Measurements from ENCODE around the gene KRTAP10-3.

KRTAP10-3 gene

DNA sequence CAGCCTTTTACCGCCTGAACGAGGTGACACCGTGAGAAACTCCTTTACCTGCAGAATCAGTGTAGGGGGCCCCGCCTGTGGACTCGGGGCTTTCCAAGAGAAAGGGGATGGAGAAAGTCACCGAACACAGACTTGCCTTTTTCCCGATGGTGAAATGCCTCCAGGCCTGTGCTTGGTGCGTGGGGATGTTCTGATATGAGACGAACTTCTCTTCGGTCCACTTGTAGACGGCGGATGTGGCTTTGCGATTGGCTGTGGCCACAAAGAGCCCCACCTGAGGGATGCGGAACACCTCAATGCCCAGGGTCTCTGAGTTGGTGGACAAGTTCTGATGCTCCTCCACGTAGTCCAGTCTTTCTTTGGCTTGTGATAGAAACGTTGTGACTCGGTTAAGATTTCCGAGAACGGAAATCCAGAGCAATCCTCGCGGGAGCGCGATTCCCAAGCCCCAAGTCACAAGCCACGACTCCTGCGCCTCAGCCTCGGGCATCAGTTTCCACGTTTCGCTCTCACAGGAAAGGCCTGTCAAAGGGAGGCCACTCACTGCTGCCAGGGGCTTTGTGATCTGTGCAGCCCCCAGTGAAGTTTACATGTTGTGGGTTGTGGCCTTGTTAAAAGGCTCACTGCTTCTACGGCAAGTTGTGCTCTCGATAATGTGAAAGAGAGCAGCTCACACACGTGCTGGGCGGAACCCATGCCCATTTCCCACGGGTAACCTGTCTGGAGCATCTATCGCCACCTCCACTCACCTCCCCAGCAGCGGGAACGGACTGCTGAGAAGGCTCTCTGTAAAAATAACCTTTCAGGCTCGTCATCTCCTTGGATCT, 31.2 kb downstream of the KRTAP10-3 start:
- no peak for DNase-seq

- DNase-seq = no peak
Observed at GRCh38 chr21:44526096-44526997, 32.2 kb downstream of the KRTAP10-3 start.

- DNase-seq = no peak
Observed at GRCh38 chr21:44525391-44526095, 33.1 kb downstream of the KRTAP10-3 start.

DNA sequence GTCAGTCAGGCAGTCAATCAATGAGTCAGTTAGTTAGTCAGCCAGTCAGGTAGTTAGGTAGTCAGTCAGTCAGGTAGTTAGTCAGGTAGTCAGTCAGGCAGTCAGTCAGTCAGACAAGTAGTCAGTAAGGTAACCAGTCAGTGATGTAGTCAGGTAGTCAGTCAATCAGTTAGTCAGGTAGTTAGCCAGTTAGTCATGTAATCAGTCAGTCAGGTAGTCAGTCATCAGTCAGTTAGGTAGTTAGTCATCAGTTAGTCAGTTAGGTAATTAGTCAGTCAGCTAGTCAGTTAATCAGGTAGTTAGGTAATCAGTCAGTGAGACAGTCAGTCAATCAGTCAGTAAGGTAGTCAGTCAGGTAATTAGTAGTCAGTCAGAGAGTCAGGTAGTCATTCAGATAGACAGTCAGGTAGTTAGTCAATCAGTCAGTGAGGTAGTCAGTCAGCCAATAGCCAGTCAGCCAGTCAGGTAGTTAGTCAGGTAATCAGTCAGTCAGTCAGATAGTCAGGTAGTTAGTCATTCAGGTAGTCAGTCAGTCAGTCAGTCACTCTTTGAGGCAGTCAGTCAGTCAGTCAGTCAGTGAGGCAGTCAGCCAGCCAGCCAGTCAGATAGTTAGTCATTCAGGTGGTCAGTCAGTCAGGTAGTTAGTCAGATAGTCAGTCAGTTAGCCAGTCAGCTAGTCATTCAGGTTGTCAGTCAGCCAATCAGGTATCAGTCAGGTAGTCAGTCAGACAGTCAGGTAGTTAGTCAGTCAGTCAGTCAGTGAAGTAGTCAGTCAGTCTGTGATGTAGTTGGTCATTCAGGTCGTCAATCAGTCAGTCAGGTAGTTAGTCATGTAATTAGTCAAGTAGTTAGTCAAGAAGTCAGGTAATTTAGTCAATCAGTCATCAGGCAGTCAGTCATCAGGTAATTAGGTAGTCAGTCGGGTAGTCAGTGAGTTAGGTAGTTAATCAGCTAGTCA, 33.9 kb downstream of the KRTAP10-3 start:
- DNase-seq = no peak

- no peak for DNase-seq
Observed at GRCh38 chr21:44523567-44524413, 34.8 kb downstream of the KRTAP10-3 start.

DNA sequence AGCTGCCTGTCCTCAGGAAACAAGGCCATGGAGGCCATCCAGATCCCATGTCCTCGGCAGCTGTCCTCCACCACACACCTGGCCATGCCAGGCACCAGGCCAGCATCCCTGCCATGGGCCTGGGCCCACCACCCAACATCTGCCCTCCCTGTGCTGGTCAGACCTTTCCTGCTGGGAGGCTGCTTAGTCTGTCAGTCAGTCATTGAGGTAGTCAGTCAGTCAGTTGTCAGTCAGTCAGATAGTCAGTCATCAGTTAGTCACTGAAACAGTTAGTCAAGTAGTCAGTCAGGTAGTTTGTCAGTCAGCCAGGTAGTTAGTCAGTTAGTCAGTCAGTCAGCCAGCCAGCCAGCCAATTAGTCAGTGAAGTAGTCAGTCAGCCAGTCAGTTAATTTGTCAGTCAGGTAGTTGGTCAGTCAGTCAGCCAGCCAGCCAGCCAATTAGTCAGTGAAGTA, 35.8 kb downstream of the KRTAP10-3 start:
- DNase-seq = no peak

GRCh38 chr21:44521928-44522752, 36.5 kb downstream of the KRTAP10-3 start:
- no peak for DNase-seq

GRCh38 chr21:44521301-44521927, 37.2 kb downstream of the KRTAP10-3 start:
- no peak for DNase-seq

DNA sequence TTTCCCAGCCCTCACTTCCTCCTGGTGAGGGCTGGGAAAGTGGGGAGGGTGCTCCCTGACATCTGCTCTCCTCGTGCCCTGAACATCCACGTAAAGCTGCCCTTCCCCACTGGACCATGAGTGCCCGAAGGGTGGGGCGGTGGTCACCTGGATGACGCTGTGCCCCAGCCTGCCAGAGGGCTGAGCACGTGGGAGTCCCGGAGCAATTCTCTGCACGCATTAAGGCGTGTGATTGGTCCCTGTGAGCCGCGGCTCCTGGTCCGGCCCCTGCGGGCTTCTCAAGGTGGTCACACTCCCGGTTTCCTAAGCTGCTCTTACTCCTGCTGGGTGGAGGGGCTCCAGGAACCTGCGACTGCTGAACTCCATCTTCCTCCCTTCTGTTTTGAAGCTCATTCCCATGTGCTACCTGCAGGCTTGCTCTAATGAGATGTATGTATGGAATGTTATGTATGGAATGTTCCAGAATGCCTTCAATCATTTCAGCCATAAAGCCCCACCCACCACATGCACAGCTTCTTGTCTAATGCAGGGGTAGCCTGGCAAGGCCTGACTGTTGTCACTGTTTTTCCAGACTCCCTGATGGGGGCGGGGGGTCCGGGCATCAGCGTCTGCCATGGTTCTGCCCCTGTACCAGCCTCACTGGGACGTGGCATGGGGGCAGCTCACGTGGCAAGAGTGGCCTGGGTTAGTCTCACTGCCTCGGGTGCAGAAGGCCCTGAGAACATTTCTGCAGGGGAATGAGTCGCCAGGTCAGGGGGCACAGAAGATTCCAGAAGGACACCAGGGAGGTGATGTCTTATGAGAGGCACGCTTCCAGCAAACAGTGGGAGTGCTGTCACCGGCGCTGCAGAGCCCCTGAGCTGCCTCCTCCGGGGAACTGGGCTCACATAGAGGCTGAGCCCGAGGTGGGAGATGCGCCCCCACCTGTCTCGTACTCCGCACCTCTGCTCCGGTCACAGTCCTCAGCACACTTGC, 38.0 kb downstream of the KRTAP10-3 start:
- no peak for DNase-seq

DNA sequence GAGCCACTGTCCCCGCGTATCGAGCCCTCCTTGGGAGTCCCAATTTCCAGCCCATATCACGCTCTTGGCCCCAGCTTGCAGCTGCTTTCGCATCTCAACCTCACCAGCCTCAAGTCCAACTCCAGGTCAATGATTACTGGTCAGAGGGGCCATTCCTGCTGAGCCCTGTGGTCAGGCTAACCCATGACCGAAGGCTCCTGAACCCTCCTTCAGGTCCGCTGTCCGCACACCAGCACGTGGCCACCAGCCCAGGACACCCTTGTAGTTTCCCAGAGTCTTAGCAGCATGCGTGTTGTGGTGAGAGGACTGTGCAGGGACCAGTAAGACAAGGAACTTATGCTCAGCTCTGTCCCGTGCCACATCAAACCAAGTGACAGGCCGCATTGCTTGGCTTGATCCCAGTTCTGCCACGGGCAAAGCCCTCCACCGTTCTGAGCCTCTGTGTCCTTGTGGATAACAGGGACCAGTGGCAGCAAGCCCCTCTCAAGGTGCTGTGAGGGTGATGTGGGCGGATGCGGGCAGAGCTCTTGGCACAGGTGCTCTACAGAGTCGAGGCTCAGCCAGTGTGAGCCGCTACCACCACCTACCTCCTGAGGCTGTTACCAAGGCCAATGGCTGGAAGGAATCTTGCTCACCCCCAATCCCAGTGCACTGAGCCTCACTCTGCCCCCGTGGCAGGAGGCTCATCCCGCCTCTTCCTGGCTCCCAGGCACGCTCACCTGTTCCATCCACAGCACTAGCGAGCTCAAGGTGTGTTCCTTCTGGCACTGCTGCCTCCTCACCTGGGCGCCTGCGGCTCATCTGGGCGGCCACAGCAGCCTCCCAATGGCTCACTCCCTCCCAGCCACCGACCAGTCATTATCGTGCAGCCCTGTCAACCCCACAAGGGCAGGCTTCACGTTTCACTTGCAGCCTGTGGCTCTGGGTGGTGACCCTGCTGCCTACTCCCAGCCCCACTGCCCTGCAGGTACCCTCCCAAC, 39.0 kb downstream of the KRTAP10-3 start:
- DNase-seq = no peak

DNA sequence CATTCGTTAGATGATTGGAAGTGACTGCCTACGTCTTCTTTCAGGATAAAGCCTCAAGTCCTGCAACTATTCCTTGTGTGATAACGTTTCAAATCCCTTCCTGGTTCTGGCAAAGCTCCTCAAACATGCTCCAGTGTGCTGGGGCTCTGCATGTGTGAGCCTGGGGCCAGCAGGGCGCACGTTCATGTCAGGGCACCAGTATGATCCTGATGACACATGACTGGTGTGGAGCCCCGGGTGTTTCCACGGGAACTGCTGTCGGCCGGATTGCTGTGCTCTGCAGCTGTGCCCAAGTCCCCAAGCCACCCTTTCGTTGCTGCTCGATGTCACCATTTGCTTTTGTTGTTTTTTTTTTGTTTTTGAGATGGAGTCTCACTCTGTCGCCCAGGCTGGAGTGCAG, 39.9 kb downstream of the KRTAP10-3 start:
- no peak for DNase-seq

- no peak for DNase-seq
Observed at GRCh38 chr21:44517175-44517899, 41.3 kb downstream of the KRTAP10-3 start.

DNA sequence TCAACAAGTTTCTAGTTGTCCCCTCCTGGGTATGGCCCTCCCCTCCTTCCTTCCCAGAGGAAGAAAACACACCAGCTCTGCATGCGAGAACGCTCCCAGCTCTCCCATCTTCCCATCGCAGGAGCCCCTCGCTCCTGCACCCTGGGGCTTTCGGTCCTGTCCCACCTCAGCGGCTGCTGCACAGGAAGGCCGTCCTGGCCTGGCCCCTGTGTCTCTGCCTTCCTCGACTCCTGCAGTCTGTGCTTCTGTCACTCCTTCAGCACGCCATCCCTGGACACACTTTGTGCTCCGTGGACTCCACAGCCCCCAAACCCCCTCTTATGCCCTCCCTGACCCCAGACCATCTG, 41.8 kb downstream of the KRTAP10-3 start:
- DNase-seq = no peak

GRCh38 chr21:44516342-44516741, 42.3 kb downstream of the KRTAP10-3 start:
- no peak for DNase-seq

DNA sequence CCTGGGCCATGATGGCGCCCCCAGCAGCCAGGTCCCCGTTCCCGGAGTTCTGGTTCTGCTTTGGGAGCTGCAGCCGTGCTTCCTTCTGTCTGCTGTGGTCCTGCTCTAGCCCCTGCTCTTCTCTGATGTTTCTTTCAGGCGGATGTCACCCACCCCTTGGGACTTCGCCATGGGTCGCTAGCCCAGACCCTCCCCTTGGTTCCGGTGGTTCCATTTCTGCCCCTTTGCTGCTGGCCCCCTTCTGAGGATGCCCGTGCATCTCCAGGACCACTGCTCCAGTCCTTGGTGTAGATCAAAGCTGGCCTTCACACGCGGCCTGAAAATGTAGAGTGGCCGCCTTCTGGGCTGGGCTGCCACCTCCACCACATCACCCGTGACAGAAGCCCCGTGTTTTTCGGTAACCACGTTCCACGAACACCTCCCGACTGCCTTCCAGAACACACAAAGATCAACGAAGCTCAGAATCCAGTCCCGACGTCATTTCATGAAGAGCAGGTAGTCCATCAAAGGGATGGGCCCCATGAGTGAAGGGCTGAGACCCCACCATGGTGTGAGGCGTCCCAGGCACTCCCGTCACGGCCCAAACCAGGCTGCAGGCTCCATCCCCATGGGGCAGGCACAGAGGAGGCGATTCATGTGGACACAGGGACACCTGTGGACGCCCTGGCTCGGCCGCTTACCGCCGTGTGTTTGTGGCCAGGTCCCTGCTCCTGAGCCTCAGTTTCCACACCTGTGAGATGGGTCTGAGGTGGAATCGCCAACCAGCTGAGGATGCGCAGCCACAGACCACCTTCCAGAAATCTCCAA, 43.0 kb downstream of the KRTAP10-3 start:
- DNase-seq = no peak
